Measurements from ENCODE around the gene ADGRG4.
"Not testable (repeated sequence)": the region's sequence is repeated elsewhere in the genome, so short reads cannot be mapped to it uniquely, and the experiment has no call there.

The ADGRG4 gene, protein sequence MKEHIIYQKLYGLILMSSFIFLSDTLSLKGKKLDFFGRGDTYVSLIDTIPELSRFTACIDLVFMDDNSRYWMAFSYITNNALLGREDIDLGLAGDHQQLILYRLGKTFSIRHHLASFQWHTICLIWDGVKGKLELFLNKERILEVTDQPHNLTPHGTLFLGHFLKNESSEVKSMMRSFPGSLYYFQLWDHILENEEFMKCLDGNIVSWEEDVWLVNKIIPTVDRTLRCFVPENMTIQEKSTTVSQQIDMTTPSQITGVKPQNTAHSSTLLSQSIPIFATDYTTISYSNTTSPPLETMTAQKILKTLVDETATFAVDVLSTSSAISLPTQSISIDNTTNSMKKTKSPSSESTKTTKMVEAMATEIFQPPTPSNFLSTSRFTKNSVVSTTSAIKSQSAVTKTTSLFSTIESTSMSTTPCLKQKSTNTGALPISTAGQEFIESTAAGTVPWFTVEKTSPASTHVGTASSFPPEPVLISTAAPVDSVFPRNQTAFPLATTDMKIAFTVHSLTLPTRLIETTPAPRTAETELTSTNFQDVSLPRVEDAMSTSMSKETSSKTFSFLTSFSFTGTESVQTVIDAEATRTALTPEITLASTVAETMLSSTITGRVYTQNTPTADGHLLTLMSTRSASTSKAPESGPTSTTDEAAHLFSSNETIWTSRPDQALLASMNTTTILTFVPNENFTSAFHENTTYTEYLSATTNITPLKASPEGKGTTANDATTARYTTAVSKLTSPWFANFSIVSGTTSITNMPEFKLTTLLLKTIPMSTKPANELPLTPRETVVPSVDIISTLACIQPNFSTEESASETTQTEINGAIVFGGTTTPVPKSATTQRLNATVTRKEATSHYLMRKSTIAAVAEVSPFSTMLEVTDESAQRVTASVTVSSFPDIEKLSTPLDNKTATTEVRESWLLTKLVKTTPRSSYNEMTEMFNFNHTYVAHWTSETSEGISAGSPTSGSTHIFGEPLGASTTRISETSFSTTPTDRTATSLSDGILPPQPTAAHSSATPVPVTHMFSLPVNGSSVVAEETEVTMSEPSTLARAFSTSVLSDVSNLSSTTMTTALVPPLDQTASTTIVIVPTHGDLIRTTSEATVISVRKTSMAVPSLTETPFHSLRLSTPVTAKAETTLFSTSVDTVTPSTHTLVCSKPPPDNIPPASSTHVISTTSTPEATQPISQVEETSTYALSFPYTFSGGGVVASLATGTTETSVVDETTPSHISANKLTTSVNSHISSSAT (N-terminal part only)

GRCh38 chrX:136300721-136301120 lies at the start of gene ADGRG4:
TSS of gene ADGRG4 (plus strand) at chrX:136300963. CDS start at chrX:136308778, 7,815 bp downstream.
- not testable (repeated sequence) for DNase-seq

GRCh38 chrX:136251041-136251991 lies 49.4 kb upstream of the ADGRG4 start, which contains the start of gene MAP7D3:
TSS of gene MAP7D3 (minus strand) at chrX:136251400. CDS start at chrX:136251358, 42 bp downstream.
- peak; percentile 69 for DNase-seq

DNA sequence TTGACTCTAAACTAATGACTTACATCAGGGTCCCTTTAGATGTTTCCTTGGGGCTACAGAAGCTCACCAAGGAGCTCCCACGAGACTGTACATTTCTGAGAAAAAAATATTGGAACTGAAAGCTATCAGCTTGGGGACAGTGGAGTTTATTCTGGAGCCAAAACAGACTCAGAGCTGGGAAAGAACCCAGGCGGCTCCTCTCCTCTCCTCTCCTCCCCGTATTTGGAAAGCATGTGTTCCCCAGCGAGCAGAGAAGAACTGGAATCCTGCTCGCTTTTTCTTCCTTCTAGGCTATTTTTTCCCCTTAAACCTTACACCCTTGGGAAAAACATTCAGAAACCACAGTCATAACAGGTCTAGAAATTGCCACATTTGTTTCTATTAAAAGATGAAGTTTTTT lies 45.2 kb upstream of the ADGRG4 start:
- DNase-seq: no peak

DNA sequence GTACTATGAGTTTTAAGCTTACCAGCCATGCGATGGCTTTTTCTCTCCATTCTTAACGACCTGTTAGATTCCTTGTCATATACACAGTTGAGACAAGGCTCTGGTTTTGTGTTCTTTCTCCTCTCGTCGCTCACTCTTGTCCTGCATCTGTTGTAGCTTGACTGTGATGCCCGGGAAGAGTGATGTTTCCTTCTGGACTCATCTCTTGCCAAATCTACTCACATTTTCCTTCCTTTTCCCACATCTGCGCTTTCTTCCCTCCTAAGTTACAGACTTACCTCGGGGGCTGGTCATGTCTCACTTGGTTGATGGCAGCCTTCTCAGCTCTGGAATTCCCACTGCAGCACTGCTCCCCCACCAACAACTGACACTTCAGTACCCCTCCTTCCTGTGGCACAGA lies 44.7 kb upstream of the ADGRG4 start:
- DNase-seq: no peak

- no peak for DNase-seq
These were observed 41.8 kb upstream of the ADGRG4 start for GRCh38 chrX:136258951-136259350.

DNA sequence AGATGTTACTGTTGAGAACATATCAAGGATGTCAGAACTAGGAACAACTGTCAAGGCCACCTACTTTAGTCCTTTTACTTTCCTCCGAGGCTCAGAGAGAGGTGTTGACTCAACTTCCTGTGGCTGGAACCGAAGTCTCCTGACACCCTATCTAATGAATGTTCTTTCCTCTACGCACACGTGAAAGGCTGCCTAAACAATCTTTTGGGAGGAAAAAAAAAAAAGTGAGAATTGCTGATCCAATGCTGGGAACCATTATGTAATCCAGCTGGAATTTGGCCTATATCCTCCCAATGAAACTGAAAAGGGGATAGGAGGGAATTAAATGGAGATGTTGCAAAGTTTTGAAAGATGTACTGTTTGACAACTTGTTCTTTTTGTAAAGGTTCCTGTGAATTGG lies 41.2 kb upstream of the ADGRG4 start:
- no peak for DNase-seq

DNA sequence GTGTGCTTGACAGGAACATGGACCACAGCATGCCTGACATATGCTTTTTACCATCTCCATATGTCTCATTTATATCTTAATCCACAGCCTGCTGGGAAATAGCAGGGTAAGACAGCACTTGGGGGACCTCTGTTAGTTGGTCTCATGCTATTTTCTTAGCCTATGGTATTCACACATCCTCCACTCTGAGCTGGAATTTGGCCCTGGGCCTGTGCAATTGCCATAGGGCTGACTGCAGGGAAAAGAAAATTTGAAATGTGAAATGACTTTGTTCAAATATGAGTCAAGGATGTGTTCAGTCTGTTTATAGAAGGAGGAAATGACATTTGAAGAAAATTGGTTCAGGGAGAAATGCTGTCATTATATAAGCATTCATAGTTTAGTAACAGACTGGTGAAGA lies 40.0 kb upstream of the ADGRG4 start:
- DNase-seq: no peak

DNA sequence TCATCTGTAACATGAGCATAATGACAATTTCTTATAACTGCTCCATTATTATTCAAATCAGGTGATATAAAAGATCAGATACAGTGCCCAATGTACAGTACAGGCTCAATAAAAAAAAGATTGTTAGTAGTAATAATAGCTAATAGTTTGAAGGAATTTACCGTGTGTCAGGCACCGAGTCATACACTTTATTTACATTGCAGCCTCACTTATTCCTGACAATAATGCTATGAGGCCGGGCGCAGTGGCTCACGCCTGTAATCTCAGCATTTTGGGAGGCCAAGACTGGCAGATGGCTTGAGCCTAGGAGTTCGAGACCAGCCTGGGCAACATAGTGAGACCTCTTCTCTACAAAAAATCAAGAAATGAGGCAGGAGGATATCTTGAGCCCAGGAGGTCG lies 39.4 kb upstream of the ADGRG4 start:
- no peak for DNase-seq

DNA sequence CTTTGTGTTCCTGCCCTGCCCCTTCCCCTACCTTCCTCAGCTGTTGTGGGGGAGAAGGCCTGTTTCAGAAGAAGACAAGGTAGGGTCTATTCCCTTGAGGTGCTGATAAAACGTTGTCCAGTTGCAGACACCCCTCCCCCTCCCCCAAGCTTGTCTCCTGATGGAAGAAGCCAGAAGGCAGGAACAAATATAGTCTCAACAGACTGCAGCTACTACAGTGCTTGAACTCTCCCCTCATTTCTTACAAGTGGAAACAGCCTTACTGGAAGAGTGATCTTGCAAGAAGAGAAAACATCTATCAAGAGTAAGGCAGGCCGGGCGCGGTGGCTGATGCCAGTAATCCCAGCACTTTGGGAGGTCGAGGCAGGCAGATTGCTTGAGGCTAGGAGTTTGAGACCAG lies 38.5 kb upstream of the ADGRG4 start:
- no peak for DNase-seq

GRCh38 chrX:136262812-136263315 lies 37.9 kb upstream of the ADGRG4 start:
- no peak for DNase-seq

DNA sequence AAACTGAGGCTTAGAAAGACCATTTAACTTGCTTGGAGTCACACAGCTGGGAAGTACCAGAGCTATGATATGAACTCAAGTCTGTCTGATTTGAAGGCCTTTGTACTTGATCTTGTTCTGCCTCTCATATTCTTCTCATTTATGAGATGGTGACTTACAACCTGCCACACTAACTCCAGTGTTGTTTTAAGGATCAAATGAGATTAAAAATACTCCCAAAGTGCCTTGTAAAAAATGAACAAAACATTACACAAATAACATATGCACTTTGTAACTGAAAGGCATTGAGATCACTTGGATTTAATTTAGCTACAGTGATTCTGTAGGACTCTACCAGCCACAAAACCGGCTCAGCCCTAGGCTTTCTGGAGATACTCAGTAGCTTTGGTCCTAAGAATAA lies 33.9 kb upstream of the ADGRG4 start:
- DNase-seq: no peak

DNA sequence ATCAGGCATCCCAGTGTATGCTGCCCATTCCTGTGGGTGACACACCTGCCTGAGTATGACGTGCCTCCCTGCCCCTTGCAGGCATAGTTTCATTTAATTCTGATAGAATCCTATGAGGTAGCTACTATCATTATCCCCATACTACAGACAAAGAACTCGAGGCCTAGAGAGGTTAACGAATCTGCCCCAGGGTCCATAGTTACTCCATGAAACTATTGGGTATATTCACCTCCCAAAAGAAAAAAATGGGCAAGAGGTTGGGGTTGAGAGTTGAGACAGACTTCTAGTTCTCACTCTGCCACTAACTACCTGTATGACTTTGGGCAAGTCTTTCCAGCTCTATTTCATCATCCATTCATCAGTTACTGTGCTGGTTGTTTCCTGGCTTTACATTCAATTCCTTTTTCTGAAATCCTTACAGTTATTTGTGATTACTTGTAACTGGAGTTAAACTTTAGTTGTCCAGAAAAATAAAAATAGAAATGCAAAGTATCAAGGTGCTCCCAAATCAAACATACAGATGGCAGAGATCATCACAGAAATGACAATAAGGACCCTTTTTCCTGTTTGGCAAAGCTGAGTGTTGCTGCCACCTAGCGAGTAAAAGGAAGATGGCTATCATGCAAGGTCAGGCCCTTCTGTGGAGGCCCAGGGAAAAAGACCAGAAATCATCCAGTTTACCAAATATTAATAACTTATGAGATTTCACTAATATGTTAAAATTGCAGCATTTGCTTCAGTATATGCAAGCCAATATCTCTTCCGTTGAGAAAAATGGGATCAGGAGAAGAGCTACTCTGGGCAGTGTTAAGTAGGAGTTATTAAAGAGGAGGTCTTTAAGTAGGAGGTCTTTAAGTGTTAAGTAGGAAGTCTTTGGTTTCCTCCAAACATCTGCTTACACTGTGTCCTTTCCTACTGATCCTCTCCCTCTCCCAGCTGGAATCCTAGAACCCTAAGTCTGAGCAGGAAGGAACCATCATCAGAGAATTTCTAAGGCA lies 32.4 kb upstream of the ADGRG4 start:
- DNase-seq: peak; percentile 20

- DNase-seq: no peak
These were observed 30.8 kb upstream of the ADGRG4 start for GRCh38 chrX:136269921-136270320.

- DNase-seq: no peak
These were observed 29.5 kb upstream of the ADGRG4 start for GRCh38 chrX:136271300-136271699.

GRCh38 chrX:136272325-136272724 lies 28.4 kb upstream of the ADGRG4 start:
- DNase-seq: no peak

GRCh38 chrX:136273986-136274385 lies 26.8 kb upstream of the ADGRG4 start:
- DNase-seq: no peak

DNA sequence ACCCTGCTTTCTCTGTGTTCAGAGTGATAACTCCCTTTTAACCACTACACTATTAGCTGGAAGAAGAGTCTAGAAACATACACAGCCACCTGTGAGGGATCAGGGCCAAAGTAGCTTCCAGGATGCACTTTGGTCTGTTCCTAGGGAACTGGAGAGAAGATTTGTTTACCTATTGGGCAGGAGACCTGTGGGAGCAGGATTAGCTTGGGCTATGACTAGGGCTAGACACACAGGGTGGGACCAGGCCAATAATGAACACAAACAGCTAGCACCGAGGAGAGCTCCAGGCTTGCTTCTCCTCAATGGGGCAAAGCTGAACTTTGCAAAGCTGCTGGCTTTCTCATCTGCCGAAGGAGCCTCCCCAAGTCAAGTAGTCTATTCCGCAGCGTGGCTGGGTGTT lies 25.2 kb upstream of the ADGRG4 start:
- no peak for DNase-seq

DNA sequence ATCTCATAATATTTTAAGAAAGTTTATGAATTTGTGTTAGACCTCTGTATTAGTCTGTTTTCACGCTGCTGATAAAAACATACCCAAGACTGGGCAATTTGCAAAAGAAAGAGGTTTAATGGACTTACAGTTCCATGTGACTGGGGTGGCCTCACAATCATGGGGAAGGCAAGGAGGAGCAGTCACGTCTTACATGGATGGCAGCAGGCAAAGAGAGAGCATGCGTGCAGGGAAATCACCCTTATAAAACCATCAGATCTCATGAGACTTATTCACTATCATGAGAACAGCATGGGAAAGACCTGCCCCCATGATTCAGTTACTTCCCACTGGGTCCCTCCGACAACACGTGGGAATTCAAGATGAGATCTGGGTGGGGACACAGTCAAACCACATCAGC lies 14.4 kb upstream of the ADGRG4 start:
- not testable (repeated sequence) for DNase-seq

DNA sequence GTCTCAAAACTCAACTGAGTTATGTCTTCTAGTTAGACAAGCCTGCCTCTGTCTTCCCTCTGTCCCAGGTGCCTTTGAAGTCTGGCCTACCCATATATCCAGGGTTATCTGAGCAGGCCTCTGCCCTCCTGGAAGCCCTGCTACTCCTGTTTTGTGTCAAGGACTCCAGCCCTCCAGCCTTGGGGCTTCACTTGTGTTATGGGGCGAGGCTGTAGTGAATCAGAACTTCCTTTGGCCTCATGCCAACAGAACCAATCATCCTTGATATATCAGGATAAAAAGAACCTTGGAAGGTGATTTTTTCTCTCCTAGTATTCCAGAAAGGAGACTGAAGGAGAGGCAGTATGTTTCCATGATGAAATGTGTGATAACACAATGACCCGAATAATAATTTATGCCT lies 8.9 kb upstream of the ADGRG4 start:
- DNase-seq: no peak

DNA sequence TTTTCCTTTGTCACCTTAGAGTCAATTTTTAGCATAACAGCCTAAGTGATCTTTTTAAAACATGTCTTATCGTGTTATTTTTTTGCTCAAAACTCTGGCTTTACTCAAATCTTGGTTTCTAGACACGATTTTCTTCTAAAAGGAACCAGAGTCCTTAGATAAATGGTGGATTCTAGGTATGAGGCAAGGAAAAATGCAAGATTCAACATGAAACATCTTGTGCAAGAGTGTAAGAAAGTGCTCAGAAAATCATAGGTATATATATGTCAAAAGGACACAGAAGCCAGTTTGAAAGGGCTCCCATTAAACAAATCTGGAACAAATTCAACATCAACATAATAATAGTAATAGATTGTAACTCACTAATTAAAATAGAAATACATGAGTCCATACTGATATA lies 8.1 kb upstream of the ADGRG4 start:
- DNase-seq: no peak

Measured in stimulated activated CD4-positive, alpha-beta T cell treated with anti-CD3 and anti-CD28 coated beads, Interleukin-4, amount 100 ng/mL, for 1 hour (primary cell).